ENCODE measurements around the gene CAD.

DNA sequence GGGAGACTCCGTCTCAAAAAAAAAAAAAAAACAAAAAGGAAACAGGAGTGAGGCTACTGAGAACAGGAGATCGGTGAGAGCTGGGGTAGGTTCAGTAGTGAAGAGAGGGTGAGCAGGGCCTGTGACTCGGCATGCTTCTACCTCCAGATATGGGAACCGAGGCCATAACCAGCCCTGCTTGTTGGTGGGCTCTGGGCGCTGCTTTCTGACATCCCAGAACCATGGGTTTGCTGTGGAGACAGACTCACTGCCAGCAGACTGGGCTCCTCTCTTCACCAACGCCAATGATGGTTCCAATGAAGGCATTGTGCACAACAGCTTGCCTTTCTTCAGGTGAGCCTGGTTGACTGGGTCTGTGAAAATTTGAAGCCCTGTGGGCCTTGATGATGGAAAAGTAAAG is 6.2 kb downstream of the CAD start:
- TF ChIP-seq RAD21 (IDR thresholded peaks at IDR 0.05) (no peak), YY1 (IDR thresholded peaks at IDR 0.05) (no peak), TAF1 (conservative IDR thresholded peaks at IDR 0.05) (no peak), GABPA (IDR thresholded peaks at IDR 0.05 in 1 of 2, conservative IDR thresholded peaks at IDR 0.05 in 1 of 2) (no peak), HNF4G (IDR thresholded peaks at IDR 0.05) (no peak), JUND (IDR thresholded peaks at IDR 0.05) (no peak), EGR1 (IDR thresholded peaks at IDR 0.05; ENCODE audit: low read depth in 2 of 2) (no peak), NR2F2 (IDR thresholded peaks at IDR 0.05) (no peak)
- TF ChIP-seq, protein P1, sequence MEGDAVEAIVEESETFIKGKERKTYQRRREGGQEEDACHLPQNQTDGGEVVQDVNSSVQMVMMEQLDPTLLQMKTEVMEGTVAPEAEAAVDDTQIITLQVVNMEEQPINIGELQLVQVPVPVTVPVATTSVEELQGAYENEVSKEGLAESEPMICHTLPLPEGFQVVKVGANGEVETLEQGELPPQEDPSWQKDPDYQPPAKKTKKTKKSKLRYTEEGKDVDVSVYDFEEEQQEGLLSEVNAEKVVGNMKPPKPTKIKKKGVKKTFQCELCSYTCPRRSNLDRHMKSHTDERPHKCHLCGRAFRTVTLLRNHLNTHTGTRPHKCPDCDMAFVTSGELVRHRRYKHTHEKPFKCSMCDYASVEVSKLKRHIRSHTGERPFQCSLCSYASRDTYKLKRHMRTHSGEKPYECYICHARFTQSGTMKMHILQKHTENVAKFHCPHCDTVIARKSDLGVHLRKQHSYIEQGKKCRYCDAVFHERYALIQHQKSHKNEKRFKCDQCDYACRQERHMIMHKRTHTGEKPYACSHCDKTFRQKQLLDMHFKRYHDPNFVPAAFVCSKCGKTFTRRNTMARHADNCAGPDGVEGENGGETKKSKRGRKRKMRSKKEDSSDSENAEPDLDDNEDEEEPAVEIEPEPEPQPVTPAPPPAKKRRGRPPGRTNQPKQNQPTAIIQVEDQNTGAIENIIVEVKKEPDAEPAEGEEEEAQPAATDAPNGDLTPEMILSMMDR (IDR thresholded peaks at IDR 0.05; ENCODE audit: low read depth, low read length, missing input control): no peak
- TF ChIP-seq, protein P2, sequence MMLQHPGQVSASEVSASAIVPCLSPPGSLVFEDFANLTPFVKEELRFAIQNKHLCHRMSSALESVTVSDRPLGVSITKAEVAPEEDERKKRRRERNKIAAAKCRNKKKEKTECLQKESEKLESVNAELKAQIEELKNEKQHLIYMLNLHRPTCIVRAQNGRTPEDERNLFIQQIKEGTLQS (IDR thresholded peaks at IDR 0.05): no peak
- TF ChIP-seq, protein P3, sequence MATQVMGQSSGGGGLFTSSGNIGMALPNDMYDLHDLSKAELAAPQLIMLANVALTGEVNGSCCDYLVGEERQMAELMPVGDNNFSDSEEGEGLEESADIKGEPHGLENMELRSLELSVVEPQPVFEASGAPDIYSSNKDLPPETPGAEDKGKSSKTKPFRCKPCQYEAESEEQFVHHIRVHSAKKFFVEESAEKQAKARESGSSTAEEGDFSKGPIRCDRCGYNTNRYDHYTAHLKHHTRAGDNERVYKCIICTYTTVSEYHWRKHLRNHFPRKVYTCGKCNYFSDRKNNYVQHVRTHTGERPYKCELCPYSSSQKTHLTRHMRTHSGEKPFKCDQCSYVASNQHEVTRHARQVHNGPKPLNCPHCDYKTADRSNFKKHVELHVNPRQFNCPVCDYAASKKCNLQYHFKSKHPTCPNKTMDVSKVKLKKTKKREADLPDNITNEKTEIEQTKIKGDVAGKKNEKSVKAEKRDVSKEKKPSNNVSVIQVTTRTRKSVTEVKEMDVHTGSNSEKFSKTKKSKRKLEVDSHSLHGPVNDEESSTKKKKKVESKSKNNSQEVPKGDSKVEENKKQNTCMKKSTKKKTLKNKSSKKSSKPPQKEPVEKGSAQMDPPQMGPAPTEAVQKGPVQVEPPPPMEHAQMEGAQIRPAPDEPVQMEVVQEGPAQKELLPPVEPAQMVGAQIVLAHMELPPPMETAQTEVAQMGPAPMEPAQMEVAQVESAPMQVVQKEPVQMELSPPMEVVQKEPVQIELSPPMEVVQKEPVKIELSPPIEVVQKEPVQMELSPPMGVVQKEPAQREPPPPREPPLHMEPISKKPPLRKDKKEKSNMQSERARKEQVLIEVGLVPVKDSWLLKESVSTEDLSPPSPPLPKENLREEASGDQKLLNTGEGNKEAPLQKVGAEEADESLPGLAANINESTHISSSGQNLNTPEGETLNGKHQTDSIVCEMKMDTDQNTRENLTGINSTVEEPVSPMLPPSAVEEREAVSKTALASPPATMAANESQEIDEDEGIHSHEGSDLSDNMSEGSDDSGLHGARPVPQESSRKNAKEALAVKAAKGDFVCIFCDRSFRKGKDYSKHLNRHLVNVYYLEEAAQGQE (IDR thresholded peaks at IDR 0.05): no peak
- TF ChIP-seq, protein P4, sequence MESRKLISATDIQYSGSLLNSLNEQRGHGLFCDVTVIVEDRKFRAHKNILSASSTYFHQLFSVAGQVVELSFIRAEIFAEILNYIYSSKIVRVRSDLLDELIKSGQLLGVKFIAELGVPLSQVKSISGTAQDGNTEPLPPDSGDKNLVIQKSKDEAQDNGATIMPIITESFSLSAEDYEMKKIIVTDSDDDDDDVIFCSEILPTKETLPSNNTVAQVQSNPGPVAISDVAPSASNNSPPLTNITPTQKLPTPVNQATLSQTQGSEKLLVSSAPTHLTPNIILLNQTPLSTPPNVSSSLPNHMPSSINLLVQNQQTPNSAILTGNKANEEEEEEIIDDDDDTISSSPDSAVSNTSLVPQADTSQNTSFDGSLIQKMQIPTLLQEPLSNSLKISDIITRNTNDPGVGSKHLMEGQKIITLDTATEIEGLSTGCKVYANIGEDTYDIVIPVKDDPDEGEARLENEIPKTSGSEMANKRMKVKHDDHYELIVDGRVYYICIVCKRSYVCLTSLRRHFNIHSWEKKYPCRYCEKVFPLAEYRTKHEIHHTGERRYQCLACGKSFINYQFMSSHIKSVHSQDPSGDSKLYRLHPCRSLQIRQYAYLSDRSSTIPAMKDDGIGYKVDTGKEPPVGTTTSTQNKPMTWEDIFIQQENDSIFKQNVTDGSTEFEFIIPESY (IDR thresholded peaks at IDR 0.05): no peak

All from liver (tissue), 3 donors.